Measurements from ENCODE around the gene PAOX.
"Not testable (repeated sequence)": the region's sequence is repeated elsewhere in the genome, so short reads cannot be mapped to it uniquely, and the experiment has no call there.

Gene PAOX

GRCh38 chr10:133365461-133366129, 13.5 kb upstream of the PAOX start:
- no peak for DNase-seq

GRCh38 chr10:133366130-133366478, 13.0 kb upstream of the PAOX start:
- DNase-seq = no peak

DNA sequence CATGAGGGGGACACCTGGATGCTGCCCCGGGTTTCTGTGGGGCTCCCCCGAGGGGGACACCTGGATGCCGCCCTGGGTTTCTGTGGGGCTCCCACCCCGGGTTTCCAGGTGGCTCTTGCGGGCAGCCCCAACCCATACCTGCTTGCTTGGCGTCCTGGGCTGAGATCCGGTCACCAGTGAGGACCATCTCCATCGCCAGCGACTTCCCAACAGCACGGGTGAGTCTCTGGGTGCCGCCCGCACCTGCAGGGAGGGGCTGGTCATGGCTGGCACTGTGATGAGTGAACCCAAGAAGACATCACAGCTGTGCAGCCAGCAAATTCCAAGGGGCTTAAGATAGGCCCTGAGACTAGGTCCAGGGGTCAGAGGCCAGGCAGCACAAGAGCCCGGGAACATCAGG, 12.3 kb upstream of the PAOX start:
- DNase-seq = no peak

- DNase-seq = not testable (repeated sequence)
These were observed 11.6 kb upstream of the PAOX start for GRCh38 chr10:133367461-133367860.

DNA sequence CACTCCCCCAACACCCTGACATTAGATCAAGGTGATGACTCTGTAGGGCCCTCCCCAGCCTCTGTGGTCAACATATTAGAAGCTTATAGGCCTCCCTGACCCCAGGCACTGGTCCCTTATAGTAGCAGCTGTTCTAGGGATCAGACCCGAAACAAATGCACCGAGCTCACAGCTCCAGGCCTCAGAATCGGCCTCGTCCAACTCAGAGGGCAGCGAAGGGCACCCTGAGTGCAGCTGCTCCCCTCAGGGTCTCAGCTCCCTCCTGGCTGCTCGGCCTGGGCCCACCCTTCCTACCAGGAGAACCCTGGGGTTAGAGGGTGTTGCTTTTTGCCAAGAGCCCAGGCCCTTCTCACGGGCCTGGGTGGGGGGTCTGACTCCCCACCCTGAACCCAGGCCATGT, 10.9 kb upstream of the PAOX start:
- DNase-seq = no peak

DNA sequence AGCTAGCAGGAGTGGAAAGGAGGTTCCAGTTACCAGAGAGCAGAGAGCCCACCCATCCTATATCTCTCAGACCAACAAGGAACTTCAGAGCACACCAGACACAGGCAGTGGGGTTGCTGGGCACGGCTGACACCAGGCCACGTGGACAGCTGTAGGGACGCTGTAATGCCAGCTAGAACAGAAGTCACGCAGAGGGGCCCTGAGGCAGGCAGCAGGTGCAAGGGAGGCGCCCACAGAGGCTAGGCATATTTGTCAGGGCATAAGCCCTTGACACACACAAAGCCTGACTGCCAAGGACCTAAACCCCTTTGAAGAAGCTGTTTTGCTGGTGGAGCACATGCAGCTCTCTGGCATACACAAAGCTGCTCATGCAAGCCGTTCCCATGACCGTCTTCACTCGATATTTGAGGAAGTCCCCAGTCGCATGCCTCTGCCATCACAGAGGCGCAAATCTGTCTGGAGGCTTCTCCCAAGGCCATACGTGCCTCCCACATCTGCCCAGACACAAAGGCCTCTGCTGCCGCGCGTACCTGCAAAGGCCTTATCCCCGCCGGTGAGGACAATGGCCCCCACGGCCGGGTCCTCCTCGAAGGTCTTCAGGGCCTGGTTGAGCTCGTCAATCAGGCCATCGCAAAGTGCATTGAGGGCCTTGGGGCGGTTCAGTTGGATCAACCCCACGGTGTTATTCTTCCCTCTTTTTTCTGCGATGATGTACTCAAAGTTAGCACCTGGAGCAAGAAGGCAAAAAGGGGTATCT, 8.9 kb upstream of the PAOX start:
- no peak for DNase-seq

DNA sequence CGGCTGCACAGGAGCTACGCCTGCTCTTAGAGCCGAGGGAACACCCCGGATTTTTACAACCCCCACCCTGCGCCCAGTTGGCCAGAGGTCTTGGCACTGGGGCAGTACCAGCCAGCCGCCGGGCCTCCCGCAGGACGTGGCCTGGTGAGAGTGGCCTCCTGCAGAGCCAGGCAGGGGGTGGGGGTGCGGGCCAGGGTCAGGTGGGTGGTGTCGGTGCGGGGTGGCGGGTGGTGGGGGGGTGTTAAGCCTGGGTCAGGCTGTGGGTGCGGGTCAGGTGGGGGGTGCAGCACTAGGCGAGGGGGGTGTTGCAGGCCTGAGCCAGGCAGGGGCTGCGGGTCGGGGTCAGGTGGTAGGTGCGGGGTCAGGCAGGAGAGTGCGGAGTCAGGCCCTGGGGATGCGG, 6.6 kb upstream of the PAOX start:
- no peak for DNase-seq

DNA sequence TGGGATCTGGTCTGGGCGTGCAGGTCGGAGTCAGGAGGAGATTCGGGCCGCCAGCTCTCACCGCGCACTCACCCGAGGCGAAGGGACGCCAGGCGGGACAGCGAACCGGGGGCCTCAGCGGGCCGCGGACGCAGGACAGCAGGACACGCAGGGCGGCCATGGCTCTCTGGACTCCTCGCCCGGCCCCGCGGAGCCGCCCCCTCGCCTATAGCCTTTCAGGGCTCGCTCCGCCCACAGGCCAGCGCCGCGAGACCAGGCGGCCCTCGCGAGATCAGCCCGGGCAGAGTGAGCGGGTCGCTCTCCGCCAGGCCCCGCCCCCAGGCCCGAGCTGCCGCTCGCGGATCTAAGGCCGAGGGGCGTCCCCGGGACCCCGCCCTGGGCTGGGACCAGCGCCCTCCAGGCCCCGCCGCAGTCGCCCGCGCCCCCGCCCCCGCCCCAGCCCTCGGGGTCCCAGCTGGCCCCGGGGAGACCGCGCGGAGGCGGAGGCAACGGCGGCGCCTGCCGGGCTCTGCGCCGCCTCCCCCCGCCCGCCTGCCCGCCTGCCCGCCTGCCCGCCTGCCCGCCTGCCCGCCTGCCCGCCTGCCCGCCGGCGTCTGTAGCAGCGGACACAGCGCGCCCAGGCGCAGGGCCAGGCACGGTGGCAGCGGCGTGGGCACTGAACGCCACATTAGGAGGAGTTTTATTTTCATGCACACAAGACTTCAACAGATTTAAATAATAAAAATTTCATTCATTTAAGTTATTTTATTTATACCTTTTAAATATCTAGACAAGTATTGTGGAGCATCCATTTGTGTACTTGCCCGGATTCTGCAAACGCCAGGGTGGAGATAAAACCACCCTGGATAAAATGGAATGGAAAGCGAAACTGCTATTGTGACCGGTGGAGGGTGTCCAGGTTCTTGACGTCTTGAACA, 5.6 kb upstream of the PAOX start, which contains the start of gene ECHS1:
TSS of gene ECHS1 (minus strand) at position 181 of the 917 bp plus-strand sequence. CDS start at position 160, 21 bp downstream.
- peak; percentile 78 to 95 (median 88) for DNase-seq

DNA sequence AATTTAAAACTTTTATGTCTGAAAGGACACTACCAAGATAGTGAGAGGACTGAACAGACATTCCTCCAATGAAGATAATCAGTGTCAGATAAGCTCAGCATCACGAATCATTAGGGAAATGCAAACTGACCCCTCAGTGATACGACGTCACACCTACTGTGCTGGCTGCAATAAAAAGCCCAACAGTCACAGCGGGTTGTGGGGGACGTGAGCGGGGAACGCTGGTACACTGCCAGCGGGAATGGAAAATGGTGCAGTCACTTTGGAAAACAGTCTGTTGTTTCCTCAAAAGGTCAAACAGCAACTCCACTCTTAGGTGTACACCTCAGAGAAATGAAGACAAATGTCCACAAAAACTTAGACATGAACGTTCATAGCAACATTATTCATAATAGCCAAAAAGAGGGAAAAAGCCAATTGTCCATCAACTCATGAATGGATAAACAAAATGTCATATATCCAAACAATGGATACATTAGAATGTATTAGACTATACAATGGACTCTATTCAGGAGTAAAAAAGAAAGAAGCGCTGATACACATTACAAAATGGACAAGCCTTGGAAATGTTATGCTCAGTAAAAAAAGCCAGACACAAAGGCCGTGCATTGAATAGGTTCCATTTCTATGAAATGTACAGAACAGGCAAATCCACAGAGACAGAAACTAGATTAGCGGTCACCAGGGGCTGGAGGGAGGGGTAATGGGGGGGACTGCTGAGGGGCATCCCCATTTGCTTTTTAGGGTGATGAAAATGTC, 3.5 kb upstream of the PAOX start:
- no peak for DNase-seq

DNA sequence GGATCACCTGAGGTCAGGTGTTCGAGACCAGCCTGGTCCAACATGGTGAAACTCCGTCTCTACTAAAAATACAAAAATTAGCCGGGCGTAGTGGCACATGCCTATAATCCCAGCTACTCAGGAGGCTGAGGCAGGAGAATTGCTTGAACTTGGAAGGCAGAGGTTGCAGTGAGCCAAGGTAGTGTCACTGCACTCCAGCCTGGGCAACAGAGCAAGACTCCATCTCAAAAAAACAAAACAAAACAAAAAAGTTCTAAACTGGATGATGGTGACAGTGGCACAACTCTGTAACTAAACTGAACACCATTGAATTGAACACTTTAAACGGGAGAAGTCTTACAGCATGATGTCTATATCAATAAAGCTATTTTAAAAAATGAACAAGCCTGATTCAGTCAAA, 2.9 kb upstream of the PAOX start:
- not testable (repeated sequence) for DNase-seq

DNA sequence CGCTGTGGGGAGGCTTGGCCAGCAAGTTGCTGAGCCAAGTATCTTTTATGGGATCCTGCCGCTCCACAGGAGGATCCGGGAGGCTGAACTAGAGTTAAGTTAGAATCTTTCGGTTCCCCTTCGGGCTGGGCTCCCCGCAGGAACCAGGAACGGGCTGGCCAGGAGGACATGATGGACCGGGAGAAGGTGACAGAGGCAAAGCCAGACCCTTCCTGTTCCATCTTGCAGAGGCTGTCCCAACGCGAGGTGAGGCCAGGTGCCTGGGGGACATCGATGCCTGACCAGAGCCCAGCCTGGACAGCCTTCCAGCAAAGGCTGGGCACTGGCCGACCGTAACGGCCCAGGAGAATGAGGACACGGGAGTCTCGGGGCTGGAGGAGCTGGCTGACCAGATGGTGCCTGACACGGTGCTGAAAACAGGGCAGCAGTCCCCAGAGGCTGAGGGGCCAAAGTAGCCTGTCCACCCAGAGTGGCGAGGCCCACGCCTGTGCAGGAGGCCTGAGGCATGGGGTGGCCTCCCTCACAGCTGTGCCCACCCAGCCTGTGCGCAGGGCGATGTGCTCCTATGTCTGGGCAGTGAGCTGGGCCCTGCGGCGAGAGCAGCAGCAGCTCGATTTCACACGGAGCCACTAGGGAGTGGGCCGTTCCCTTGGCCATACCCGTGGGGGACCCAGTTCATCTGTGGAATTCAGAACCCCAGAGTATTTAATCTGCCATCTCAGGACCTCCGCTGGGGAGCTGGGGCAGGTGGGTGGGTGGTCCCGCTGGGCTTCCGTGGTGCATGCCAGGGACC, 1.8 kb upstream of the PAOX start:
- DNase-seq = no peak

- DNase-seq = no peak
These were observed 1.2 kb upstream of the PAOX start for GRCh38 chr10:133377818-133378250.

- DNase-seq = peak; percentile 32 to 81 (median 63)
These were observed 588 bp upstream of the PAOX start for GRCh38 chr10:133378251-133379096.

- peak in 2 of 6 experiments; percentile 9 to 44 for DNase-seq
These were observed 972 bp downstream of the PAOX start for GRCh38 chr10:133379801-133380666.

- DNase-seq = no peak
These were observed 2.0 kb downstream of the PAOX start for GRCh38 chr10:133381036-133381435.

GRCh38 chr10:133383551-133383950, 4.5 kb downstream of the PAOX start:
- DNase-seq = no peak

GRCh38 chr10:133384071-133384470, 5.0 kb downstream of the PAOX start:
- DNase-seq = no peak

DNA sequence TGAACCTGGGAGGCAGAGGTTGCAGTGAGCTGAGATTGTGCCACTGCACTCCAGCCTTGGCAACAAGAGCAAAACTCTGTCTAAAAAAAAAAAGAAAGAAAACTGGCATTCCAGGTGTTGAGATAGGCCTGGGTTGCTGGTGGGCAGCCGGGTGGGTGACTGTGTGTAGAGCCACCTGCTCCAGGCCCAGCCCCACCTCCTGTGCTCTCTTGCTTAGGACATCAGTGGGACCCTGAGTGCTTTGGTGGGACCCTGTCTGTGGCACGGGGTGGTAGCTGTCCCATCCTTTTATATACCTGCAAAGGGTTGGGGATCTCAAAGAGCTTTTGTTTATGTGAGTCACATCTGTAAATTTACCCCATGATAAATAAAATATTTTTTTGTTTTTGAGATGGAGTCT, 6.2 kb downstream of the PAOX start:
- no peak for DNase-seq

DNA sequence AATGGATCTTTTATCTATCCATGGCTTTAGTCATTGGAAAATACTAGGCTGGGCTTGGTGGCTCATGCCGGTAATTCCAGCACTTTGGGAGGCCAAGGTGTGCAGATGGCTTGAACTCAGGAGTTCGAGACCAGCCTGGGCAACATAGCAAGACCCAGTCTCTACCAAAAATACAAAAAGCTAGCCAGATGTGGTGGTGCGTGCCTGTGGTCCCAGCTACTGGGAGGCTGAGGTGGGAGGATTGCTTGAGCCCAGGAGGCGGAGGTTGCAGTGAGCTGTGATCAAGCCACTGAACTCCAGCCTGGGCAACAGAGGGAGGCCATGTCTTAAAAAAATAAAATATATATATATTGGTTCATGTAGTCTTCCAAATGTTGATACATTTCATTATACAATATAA, 7.9 kb downstream of the PAOX start:
- DNase-seq = not testable (repeated sequence)
